GM20431 (cell line): ENCODE results near the gene FOXA1.

ENCODE experiments used
- in situ Hi-C: fragments of 300-500 bp; cut with MseI, MboI; formaldehyde crosslinking; loops from one replicate; pipeline ENCODE4 v1.15.0; 2020; ENCODE audit warnings: low sequenced_read_pairs; ENCODE audit not compliant: unreplicated experiment

The FOXA1 gene

DNA sequence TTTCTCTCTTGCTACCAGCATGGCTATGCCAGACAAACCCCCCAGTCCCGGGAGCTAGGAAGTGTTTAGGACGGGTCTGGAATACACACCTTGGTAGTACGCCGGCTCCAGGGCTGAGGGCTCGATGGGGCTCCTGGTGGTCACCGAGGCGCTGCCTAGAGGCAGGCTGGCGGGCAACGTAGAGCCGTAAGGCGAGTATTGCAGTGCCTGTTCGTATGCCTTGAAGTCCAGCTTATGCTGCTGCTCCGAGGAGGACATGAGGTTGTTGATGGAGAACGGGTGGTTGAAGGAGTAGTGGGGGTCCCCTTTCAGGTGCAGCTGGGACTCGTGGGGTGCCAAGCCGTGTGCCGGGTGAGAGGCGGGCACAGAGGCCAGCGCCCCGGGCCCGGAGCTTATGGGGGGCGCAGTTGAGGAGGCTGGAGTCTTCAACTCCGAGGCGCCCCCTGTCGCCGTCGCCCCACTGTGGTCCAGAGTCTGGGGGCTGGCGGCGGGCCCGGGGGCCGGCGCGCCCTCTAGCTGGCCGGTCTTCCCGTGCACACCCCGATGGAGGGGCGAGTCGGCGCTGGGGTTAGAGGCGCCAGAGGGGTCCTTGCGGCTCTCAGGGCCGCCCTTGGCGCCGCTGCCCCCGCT is 3.6 kb downstream of the FOXA1 start:
- in situ Hi-C loops = no loop called here

DNA sequence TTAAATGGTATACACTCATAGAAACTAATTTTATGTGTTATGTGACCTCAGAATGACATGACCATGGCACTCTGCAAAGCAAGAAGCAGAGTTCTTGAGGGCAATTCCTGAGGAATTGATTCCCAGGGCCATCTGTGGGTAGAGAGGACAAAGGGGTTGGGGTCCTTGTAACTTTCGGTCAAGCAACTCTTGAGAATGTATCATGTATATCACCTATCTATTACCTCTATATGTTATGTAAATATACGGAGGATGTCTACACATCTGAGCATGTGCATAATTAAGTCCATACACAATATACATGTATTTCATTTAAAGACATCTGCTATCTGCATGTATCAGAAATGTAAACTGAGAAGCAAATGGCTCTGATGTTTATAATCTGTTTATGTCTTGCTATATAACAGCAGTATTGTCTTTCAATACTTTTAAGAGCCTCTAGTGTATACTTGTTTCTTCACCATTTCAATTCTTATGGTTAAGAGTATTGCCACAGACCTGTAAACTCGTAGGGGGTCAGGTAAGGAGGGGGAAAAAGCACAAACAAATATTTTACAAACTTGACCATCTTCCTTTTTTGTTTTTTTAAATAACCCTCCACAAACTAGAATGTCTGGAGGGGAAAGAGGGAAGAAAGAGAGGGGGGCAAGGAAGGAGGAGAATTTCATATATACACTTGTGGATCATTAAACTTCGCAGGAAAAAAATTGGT is 4.5 kb downstream of the FOXA1 start:
- in situ Hi-C loops = no loop called here

- in situ Hi-C loops = no loop called here
Observed at GRCh38 chr14:37589715-37590427, 5.2 kb downstream of the FOXA1 start.

GRCh38 chr14:37588956-37589714 is 5.9 kb downstream of the FOXA1 start:
- in situ Hi-C loops = no loop called here

DNA sequence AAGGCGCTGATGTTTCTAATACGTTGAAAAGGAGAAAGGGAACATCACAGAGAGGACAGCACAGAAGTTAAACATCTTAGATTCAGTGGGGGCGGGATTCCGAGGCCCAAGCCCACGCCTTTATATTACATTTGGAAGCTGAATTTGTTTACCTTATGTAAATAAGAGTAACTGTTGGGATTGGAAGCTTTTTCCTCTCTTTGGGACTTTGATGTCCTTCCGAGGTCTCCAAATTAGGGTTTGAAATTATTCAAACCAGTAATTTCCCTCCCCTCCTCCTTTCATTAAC is 6.4 kb downstream of the FOXA1 start:
- in situ Hi-C loops = no loop called here

GRCh38 chr14:37587881-37588666 is 7.0 kb downstream of the FOXA1 start:
- in situ Hi-C loops = no loop called here

- in situ Hi-C loops = no loop called here
Observed at GRCh38 chr14:37587131-37587803, 7.8 kb downstream of the FOXA1 start.

- in situ Hi-C loops = no loop called here
Observed at GRCh38 chr14:37586797-37587130, 8.3 kb downstream of the FOXA1 start.

DNA sequence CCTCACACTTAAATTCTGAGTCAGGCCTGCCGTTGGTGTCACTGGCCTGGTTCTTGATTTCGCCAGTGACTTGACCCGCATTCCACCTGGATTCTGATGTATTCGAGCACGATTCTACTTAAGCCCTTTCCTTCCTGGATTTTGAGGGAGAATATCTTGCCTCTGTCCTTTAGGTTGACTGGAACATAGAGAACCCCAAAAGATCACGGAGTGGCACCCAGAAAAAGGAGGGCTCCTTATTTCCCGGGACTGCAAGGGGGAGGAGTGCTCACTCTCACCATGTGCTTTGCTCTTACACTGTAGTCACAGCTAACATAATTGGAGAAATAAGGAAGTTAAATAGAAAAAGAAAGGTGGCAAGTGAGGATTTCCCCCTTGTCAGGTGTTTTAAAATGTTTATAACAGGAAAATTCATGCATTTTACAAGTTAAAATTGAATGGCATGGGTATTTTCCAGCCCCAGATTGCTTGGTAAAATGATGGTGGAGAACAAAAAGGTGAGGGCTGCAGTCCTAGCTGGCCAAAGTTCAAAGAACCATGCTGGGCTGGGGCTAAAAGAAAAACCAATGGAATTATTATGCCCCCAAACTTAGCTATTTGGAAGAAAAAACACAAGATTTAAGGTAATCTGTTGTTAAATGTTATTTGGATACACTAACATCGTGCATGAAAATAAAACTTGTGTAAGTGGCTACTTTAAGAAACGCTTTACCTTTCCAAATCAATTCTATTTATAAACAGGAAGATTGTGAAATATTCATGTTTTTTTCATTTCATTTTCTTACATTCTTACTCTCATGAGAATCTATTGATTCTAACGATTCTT is 8.9 kb downstream of the FOXA1 start:
- in situ Hi-C loops = no loop called here

GRCh38 chr14:37585101-37585511 is 9.9 kb downstream of the FOXA1 start:
- in situ Hi-C loops = no loop called here

GRCh38 chr14:37584211-37585100 is 10.6 kb downstream of the FOXA1 start:
- in situ Hi-C loops = no loop called here

- in situ Hi-C loops = no loop called here
Observed at GRCh38 chr14:37583358-37584210, 11.5 kb downstream of the FOXA1 start.

DNA sequence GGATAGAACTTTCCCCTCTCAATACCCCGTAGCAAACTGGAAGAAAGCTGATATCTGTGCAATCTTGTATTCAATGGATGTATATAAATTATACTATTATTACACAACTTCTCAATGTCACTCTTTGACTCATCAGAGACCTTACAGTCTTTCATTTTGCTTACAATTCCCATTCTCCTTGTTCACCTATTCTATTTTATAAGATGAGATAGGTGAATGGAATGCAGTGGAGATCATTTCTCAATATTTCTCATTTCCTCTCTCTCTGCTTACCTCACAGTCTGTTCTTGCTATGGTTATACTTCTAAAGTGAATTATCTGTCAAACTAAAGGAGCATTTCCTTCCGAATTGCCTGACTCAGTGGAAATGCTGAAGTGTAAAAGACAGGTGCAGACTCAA is 14.9 kb downstream of the FOXA1 start:
- in situ Hi-C loops = no loop called here

- in situ Hi-C loops = no loop called here
Observed at GRCh38 chr14:37579274-37579673, 15.8 kb downstream of the FOXA1 start.

DNA sequence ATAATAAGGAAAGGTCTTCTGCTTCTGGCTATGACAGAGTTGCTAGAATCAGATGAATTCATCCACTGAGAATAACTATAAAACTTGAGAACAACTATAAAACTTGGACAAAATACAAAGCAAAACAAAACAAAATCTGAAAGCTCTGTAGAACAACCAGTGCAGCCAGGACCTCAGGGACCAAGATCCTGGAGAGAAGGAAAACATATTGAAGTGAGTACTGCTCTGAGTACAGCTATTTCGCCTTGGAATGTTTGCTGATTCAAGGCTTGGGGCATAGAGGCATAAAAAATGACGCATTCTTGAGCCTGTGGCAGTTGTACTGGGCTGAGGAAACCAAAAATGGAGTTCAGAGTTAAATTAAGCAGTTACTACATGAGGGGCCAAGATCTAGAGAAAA is 21.7 kb downstream of the FOXA1 start:
- in situ Hi-C loops = no loop called here

GRCh38 chr14:37571391-37571790 is 23.7 kb downstream of the FOXA1 start:
- in situ Hi-C loops = no loop called here

DNA sequence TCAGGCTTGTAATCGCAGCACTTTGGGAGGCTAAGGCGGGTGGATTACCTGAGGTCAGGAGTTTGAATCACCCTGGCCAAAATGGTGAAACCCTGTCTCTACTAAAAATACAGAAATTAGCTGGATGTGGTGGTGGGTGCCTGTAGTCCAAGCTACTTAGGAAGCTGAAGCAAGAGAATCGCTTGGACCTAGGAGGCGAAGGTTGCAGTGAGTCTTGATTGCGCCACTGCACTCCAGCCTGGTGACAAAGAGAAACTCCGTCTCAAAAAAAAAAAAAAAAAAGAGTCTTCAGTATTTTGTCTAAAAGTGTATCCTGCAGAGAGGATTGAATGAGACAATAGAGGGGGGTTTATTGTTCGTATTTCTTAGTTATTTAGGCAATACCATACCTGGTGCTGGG is 25.3 kb downstream of the FOXA1 start:
- in situ Hi-C loops = no loop called here
